Measurements from ENCODE around the gene TPGS1.

TPGS1 gene

DNA sequence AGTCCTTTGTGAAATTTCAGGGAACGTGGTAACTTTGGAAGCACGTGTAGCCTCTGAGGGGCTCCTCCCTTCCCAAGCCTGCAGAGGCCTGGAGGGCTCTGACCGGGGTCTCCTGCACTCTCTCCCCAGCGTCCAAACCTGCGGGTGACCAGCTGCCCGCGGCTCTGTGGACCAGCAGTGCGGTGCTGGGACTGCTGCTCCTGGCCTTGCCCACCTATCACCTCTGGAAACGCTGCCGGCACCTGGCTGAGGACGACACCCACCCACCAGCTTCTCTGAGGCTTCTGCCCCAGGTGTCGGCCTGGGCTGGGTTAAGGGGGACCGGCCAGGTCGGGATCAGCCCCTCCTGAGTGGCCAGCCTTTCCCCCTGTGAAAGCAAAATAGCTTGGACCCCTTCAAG is 2.7 kb upstream of the TPGS1 start:
- TF ChIP-seq, protein P1, sequence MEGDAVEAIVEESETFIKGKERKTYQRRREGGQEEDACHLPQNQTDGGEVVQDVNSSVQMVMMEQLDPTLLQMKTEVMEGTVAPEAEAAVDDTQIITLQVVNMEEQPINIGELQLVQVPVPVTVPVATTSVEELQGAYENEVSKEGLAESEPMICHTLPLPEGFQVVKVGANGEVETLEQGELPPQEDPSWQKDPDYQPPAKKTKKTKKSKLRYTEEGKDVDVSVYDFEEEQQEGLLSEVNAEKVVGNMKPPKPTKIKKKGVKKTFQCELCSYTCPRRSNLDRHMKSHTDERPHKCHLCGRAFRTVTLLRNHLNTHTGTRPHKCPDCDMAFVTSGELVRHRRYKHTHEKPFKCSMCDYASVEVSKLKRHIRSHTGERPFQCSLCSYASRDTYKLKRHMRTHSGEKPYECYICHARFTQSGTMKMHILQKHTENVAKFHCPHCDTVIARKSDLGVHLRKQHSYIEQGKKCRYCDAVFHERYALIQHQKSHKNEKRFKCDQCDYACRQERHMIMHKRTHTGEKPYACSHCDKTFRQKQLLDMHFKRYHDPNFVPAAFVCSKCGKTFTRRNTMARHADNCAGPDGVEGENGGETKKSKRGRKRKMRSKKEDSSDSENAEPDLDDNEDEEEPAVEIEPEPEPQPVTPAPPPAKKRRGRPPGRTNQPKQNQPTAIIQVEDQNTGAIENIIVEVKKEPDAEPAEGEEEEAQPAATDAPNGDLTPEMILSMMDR (IDR thresholded peaks at IDR 0.05): no peak
- no peak overlapping the region for H3K27ac Mint-ChIP-seq
- H3K4me1 Mint-ChIP-seq: peaks cover 31% of the 10 kb centered on the region
- H3K9me3 Mint-ChIP-seq: no peaks in the 10 kb centered on the region
- H3K4me3 Mint-ChIP-seq: no peak overlapping the region
- H3K36me3 Mint-ChIP-seq (ENCODE audit: low read depth): peaks cover 13% of the 10 kb centered on the region
- no peak for DNase-seq
- H3K27me3 Mint-ChIP-seq (ENCODE audit: low read depth, poor library complexity): peaks cover 44% of the 10 kb centered on the region

DNA sequence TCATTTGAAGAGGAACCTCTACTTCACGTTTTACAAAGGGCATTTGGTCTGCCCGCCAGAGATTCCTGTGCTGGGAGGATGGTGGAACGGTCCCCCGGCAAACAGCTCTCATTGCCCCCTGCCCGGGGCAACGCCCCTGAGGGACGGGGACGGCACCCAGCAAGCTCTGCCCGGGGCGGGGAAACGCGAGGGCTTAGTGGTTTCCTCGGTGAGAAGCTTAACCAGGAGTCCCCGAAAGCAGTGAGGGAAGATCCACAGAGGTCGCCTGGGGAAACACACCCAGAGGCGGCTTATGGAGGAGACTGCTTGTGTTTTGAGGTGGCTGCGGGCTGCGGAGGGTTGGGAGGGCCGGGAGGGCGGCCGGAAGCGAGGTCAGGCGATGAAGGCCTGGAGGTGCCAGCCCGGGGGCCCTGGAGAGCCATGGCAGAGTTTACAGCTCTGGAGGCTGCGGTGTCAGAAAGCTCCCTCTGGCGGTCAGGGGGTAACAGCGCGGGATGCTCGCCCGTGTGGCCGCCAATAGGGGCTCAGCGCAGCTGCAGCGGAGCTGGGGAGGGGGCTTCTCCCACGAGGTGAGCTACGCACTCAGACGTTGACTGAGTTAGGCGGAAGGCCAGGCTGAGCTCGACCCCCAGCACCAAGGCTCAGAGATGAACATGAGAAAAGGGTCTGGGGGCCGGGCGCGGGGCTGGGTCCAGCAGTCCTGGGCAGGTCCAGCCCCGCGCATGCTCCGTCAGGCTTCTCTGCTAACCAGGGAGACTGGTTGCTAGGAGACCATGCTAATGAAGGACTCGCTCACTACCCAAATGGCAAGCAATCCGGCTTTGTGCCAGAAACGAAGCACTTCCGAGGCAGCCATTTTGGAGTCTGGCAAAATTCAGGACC is 652 bp upstream of the TPGS1 start:
- Mint-ChIP-seq H3K36me3 (ENCODE audit: low read depth) (peaks cover 18% of the 10 kb centered on the region), H3K27ac (peak overlapping the region; percentile 100), H3K9me3 (no peaks in the 10 kb centered on the region), H3K4me1 (peaks cover 45% of the 10 kb centered on the region), H3K4me3 (peak overlapping the region; percentile 91), H3K27me3 (ENCODE audit: low read depth, poor library complexity) (peaks cover 24% of the 10 kb centered on the region)
- TF ChIP-seq, protein P1 (IDR thresholded peaks at IDR 0.05): peak; percentile 95
- peak; percentile 95 for DNase-seq

DNA sequence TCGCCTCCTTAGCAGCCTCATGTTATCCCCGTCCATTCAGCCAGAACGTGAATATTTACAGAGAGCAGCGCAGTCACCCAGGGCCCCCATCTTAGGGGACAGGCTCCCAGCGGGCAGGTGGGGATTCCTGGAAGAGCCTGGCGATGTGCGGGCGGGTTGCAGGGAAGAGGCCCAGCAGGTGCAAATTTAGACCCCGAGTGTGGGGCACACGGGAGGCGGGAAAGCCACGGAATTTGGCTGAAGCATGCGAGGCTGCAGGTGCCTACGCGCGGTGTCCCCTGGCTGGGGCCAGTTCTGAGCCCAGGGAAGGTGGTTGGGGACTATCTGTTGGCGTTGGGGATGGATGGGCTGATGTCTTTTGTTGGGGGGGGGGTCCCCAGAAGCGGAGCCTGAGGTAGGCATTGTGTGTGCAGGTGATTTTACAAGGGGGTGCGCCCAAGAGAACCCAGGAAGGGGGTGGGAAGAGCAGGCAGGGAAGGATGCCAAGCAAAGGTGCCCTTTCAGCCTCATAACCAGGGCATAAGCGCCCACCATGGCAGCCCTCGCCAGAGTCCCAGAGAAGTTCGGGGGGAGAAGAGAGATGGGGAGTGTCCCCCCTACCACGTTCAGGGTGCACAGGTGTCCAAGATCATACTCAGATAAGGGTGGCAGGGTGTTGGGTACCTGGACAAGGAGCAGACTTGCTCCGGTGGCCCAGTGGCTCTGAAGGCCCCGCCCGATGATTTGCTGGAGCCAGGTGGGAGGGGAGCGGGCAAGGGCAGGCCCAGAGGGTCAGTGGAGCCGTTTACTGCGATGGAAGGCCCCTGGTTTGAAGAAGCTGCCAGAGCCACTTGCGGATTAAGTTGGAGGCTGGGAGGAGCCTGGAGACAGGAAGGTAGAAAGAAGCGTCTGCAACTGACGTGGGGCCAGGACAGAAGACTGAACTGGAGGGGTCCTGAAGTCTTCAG is 1.2 kb downstream of the TPGS1 start:
- peaks cover 54% of the 10 kb centered on the region for H3K4me1 Mint-ChIP-seq
- H3K36me3 Mint-ChIP-seq (ENCODE audit: low read depth): peaks cover 18% of the 10 kb centered on the region
- H3K27ac Mint-ChIP-seq: peak overlapping the region; percentile 83
- TF ChIP-seq, protein P1 (IDR thresholded peaks at IDR 0.05): no peak
- H3K9me3 Mint-ChIP-seq: no peaks in the 10 kb centered on the region
- DNase-seq: no peak
- peaks cover 13% of the 10 kb centered on the region for H3K27me3 Mint-ChIP-seq (ENCODE audit: low read depth, poor library complexity)
- peak overlapping the region; percentile 91 for H3K4me3 Mint-ChIP-seq

DNA sequence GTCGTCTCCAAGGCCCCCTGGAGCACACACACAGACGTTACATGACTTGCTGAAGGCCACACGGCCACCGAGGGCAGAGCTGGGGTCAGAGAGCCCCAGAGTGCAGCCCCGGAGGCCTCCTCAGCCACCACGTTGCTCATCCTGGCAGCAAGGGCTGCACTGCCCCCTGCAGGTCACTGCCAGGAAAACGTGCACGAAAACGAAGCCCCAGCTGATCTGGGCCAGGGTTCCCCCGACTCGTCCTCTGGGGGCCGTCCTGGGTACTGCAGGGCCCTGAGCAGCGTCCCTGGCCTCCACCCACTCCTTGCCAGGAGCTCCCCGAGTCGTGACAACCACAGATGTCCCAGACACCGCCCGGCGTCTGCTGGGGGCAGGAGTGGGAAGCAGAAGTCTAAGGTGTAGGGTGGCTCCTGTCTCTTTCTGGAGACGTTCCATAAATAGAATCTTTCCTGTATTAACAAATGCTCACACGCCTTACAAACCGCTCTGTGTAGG is 3.4 kb downstream of the TPGS1 start:
- H3K27me3 Mint-ChIP-seq (ENCODE audit: low read depth, poor library complexity): peaks cover 3% of the 10 kb centered on the region
- DNase-seq: peak; percentile 94
- peak overlapping the region; percentile 67 for H3K4me3 Mint-ChIP-seq
- peak overlapping the region; percentile 69 for H3K27ac Mint-ChIP-seq
- no peaks in the 10 kb centered on the region for H3K9me3 Mint-ChIP-seq
- H3K4me1 Mint-ChIP-seq: peaks cover 54% of the 10 kb centered on the region
- TF ChIP-seq, protein P1 (IDR thresholded peaks at IDR 0.05): peak; percentile 100
- H3K36me3 Mint-ChIP-seq (ENCODE audit: low read depth): peaks cover 24% of the 10 kb centered on the region

DNA sequence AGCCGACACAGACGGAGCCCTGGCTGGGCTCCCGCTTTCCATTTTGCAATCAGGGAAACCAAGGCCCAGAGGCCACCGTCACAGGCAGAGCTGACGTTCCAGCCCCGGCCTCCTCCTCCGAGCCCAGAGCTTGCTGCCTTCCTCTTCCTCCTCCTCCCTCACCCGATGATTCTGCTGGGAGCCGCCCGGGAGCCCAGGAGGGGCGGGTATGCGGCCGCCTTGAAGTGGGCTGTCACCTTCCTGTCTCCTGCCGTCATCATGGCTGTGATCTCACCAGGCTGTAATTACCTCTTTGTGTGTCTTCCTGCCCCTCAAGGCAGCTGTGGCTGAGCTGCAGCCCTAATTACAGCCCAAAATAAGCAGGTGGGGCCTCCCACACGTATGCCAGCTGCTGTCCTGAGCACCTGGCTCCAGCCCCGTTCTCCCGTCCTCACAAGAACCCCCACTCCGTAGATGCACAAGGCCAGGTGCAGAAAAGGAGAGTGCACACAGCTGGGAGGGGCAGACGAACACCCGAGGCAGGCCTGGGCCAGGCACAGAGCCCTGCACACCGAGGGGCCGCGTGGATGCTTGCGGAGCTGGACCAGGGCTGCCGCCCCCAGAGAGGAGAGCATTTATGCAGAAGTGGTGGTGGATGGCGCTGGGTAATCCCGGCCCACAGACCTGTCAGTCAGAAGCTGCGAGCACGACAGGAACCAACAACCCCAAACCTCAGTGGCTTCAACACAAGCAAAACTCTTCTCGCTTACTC is 4.0 kb downstream of the TPGS1 start:
- no peak for DNase-seq
- Mint-ChIP-seq H3K36me3 (ENCODE audit: low read depth) (peaks cover 24% of the 10 kb centered on the region), H3K27me3 (ENCODE audit: low read depth, poor library complexity) (peaks cover 3% of the 10 kb centered on the region), H3K4me3 (peak overlapping the region; percentile 67), H3K4me1 (peaks cover 59% of the 10 kb centered on the region), H3K27ac (peak overlapping the region; percentile 69), H3K9me3 (no peaks in the 10 kb centered on the region)
- TF ChIP-seq, protein P1 (IDR thresholded peaks at IDR 0.05): no peak
